ENCODE data around the gene LPP. TPM values are rescaled to one million over a fixed set of nuclear protein-coding genes. Genes with fewer than 3 reads are reported as not detected.
A peak's percentile ranks its signal among the peaks of the same experiment; 100 is the strongest.

LPP gene
- total and polyA plus RNA-seq, 10 of the 15 experiments (the other 5 are each of a cell fraction or from before 2014, with no cell fraction given), result under 0.01 to 0.62 (median 0.03) TPM

DNA sequence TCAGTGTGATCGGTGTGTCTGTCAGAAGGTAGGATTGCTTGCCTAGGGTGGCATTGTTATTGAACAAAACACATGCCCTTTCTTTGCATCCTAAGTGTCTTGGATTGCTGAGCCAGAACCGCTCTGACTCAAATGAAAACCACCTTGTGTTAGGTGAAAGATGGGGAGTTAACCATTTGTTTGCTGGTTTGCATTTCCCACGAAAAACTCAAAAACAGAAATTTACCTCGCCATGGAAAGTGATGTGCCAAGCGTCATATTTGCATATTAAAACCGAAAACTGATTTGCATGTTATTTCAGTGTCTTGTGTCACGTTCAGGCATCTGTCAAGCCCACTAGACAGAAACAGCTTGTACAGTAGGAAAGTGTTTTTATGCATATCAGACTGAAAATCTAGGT lies 543.2 kb downstream of the LPP start:
- intact Hi-C loops (cut with micrococcal nuclease; ENCODE audit: unreplicated experiment), result no loop called here
- no peaks in the 10 kb centered on the region; the same call in 2 of the 3 replicates for H3K9me3 ChIP-seq (replicated peaks; ENCODE audit: control insufficient read depth, insufficient read depth, low read length)
- no peak overlapping the region for H2AFZ ChIP-seq (ENCODE audit: control insufficient read depth, low read depth, low read length)
- POLR2A ChIA-PET, result no interaction called here
- SMC1A ChIA-PET (ENCODE audit: uncharacterized antibody, unreplicated experiment), result interaction anchor here (0.7 kb wide), 1 partner anchor 956 kb away, joined by 3 read pairs; no protein-coding TSS in a partner anchor
- H3K27ac ChIP-seq (ENCODE audit: control insufficient read depth, insufficient read depth), result no peak overlapping the region
- in situ Hi-C loops (cut with MboI), result no loop called here
- H3K4me2 ChIP-seq (ENCODE audit: control insufficient read depth, insufficient read depth), result no peak overlapping the region; the same call in 1 of the 2 replicates
- H3K27me3 ChIP-seq (replicated peaks in 1 of 2; ENCODE audit: control insufficient read depth in 2 of 2, insufficient read depth in 2 of 2, low read length in 1 of 2), result peaks cover 2 to 4% of the 10 kb centered on the region in 2 experiments; a peak in 2 of 4 replicates
- H3K4me1 ChIP-seq (ENCODE audit: control insufficient read depth, insufficient read depth, low read length), result peaks cover 5% of the 10 kb centered on the region
- RAD21 ChIA-PET (ENCODE audit: unreplicated experiment), result no interaction called here
- FAIRE-seq (peak; percentile 84), DNase-seq (ENCODE audit: low read depth, low spot score) (peak; percentile 27), ATAC-seq (peak; percentile 36; the same call in 2 of the 3 replicates)
- no TSS peak for BruUV-seq (replicated peaks)
- 0 out of 2 replicates have a peak overlapping the region, but pooled peaks have one; percentile 2 for H3K4me3 ChIP-seq
- TF ChIP-seq POLR2A (IDR thresholded peaks at IDR 0.05; ENCODE audit: low read depth, low read length) (no peak), POU2F2 (IDR thresholded peaks at IDR 0.05; ENCODE audit: borderline replicate concordance, low read depth, low read length) (peak; percentile 61; the same call in 1 of the 3 replicates), BHLHE40 (IDR thresholded peaks at IDR 0.05; ENCODE audit: borderline replicate concordance in 1 of 2, low read depth in 2 of 2, low read length in 1 of 2) (0 out of 4 replicates have a peak, but pooled peaks have one; percentile 6 to 26)
- H3K36me3 ChIP-seq (ENCODE audit: control insufficient read depth in 2 of 2, insufficient read depth in 2 of 2, low read length in 1 of 2), result no peaks in the 10 kb centered on the region
- H4K20me1 ChIP-seq (ENCODE audit: control insufficient read depth, insufficient read depth), result no peaks in the 10 kb centered on the region
- H3K9ac ChIP-seq (ENCODE audit: control insufficient read depth, insufficient read depth, low read length), result no peak overlapping the region
- CTCF ChIA-PET, result interaction anchor here (1.0 to 1.6 kb wide), 2 partner anchors 10 to 958 kb away, joined by 3 read pairs; no protein-coding TSS in a partner anchor
- H3K79me2 ChIP-seq (ENCODE audit: control insufficient read depth, insufficient read depth, low read length), result no peaks in the 10 kb centered on the region
- WGBS (ENCODE audit: insufficient coverage, insufficient replicate concordance, low lambda C conversion rate, missing lambda C conversion rate), result 7% methylated on average over 7 of the region's 7 CpGs

DNA sequence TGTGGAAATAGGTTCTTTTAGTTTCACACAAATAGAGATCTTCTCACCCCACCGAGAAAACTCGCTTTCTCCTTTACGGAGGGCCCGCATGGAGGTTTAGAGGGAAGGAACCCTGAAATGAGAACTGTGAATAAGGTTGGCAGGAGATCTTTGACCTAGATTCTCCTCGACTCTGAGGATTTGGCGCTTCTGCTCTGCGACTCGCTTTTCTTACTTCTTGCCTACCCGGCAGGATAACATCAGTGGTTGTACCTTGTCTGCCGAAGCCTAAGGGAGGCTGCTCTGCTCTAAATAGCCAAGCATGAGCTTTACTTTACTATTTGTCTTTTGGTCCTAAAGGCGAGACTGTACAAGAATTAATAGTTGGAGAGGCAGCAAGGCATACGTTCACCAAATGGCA lies 544.5 kb downstream of the LPP start:
- Histone ChIP-seq H3K4me1 (ENCODE audit: control insufficient read depth, insufficient read depth, low read length) (peaks cover 5% of the 10 kb centered on the region), H3K4me2 (ENCODE audit: control insufficient read depth, insufficient read depth) (no peak overlapping the region), H2AFZ (ENCODE audit: control insufficient read depth, low read depth, low read length) (no peak overlapping the region), H3K9ac (ENCODE audit: control insufficient read depth, insufficient read depth, low read length) (no peak overlapping the region), H3K27ac (ENCODE audit: control insufficient read depth, insufficient read depth) (no peak overlapping the region), H3K79me2 (ENCODE audit: control insufficient read depth, insufficient read depth, low read length) (no peaks in the 10 kb centered on the region), H3K4me3 (no peak overlapping the region), H3K36me3 (ENCODE audit: control insufficient read depth in 2 of 2, insufficient read depth in 2 of 2, low read length in 1 of 2) (no peaks in the 10 kb centered on the region), H3K9me3 (replicated peaks; ENCODE audit: control insufficient read depth, insufficient read depth, low read length) (no peaks in the 10 kb centered on the region; the same call in 2 of the 3 replicates), H4K20me1 (ENCODE audit: control insufficient read depth, insufficient read depth) (no peaks in the 10 kb centered on the region), H3K27me3 (replicated peaks in 1 of 2; ENCODE audit: control insufficient read depth in 2 of 2, insufficient read depth in 2 of 2, low read length in 1 of 2) (peaks cover under 1 to 2% of the 10 kb centered on the region in 2 experiments; a peak in 1 of 4 replicates)
- CTCF ChIA-PET, result no interaction called here
- POLR2A ChIA-PET, result no interaction called here
- RAD21 ChIA-PET (ENCODE audit: unreplicated experiment), result no interaction called here
- 77% methylated on average over 12 of the region's 12 CpGs for WGBS (ENCODE audit: insufficient coverage, insufficient replicate concordance, low lambda C conversion rate, missing lambda C conversion rate)
- FAIRE-seq (no peak), DNase-seq (ENCODE audit: low read depth, low spot score) (no peak), ATAC-seq (no peak)
- TF ChIP-seq SMAD5 (IDR thresholded peaks at IDR 0.05; ENCODE audit: low read depth), result no peak
- BruUV-seq (replicated peaks), result no TSS peak
- SMC1A ChIA-PET (ENCODE audit: uncharacterized antibody, unreplicated experiment), result no interaction called here
- intact Hi-C loops (cut with micrococcal nuclease; ENCODE audit: unreplicated experiment) (no loop called here), in situ Hi-C loops (cut with MboI) (no loop called here)

Measured in GM12878 (cell line).